ENCODE results near the gene MATR3.

DNA sequence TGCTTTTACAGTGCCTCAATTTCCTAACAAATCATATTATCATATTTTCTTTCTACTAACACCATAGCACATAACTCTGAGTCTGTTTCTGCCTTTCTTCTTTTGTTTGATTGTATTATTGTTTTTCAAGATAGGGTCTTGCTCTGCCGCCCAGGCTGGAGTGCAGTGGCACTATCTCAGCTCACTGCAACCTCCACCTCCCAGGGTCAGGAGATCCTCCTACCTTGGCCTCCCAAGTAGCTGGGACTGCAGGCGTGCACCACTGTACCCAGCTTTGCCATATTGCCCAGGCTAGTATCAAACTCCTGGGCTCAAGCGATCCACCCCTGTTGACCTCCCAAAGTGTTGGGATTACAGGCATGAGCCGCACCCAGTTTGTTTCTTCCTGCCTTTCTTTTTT, 66.8 kb downstream of the MATR3 start:
- TF ChIP-seq, protein P1, sequence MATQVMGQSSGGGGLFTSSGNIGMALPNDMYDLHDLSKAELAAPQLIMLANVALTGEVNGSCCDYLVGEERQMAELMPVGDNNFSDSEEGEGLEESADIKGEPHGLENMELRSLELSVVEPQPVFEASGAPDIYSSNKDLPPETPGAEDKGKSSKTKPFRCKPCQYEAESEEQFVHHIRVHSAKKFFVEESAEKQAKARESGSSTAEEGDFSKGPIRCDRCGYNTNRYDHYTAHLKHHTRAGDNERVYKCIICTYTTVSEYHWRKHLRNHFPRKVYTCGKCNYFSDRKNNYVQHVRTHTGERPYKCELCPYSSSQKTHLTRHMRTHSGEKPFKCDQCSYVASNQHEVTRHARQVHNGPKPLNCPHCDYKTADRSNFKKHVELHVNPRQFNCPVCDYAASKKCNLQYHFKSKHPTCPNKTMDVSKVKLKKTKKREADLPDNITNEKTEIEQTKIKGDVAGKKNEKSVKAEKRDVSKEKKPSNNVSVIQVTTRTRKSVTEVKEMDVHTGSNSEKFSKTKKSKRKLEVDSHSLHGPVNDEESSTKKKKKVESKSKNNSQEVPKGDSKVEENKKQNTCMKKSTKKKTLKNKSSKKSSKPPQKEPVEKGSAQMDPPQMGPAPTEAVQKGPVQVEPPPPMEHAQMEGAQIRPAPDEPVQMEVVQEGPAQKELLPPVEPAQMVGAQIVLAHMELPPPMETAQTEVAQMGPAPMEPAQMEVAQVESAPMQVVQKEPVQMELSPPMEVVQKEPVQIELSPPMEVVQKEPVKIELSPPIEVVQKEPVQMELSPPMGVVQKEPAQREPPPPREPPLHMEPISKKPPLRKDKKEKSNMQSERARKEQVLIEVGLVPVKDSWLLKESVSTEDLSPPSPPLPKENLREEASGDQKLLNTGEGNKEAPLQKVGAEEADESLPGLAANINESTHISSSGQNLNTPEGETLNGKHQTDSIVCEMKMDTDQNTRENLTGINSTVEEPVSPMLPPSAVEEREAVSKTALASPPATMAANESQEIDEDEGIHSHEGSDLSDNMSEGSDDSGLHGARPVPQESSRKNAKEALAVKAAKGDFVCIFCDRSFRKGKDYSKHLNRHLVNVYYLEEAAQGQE (IDR thresholded peaks at IDR 0.05; ENCODE audit: borderline replicate concordance), result no peak
- TF ChIP-seq EZH2 (IDR thresholded peaks at IDR 0.05; ENCODE audit: borderline replicate concordance, insufficient read depth, low read length, poor library complexity, severe bottlenecking), result no peak
- TF ChIP-seq MXI1 (conservative IDR thresholded peaks at IDR 0.05; ENCODE audit: poor library complexity, severe bottlenecking), result no peak
- TF ChIP-seq RAD21 (conservative IDR thresholded peaks at IDR 0.05), result no peak
- TF ChIP-seq, protein P2, sequence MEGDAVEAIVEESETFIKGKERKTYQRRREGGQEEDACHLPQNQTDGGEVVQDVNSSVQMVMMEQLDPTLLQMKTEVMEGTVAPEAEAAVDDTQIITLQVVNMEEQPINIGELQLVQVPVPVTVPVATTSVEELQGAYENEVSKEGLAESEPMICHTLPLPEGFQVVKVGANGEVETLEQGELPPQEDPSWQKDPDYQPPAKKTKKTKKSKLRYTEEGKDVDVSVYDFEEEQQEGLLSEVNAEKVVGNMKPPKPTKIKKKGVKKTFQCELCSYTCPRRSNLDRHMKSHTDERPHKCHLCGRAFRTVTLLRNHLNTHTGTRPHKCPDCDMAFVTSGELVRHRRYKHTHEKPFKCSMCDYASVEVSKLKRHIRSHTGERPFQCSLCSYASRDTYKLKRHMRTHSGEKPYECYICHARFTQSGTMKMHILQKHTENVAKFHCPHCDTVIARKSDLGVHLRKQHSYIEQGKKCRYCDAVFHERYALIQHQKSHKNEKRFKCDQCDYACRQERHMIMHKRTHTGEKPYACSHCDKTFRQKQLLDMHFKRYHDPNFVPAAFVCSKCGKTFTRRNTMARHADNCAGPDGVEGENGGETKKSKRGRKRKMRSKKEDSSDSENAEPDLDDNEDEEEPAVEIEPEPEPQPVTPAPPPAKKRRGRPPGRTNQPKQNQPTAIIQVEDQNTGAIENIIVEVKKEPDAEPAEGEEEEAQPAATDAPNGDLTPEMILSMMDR (IDR thresholded peaks at IDR 0.05; ENCODE audit: poor library complexity, severe bottlenecking), result no peak
- TF ChIP-seq POLR2AphosphoS5 (IDR thresholded peaks at IDR 0.05), result no peak
